Uterus (tissue), 4 donors: ENCODE data around the gene GLOD5. TPM values are rescaled to one million over a fixed set of nuclear protein-coding genes. Genes with fewer than 3 reads are reported as not detected.

ENCODE experiments used
- DNase-seq, 2 donors: peaks; one replicate each; pipeline ENCODE4 v3.0.0-alpha.2; 2019 to 2020
- H3K27ac ChIP-seq, 2 donors: fragments of 200-600 bp; sonication (generic); 1 replicate in 1 of 2; 2 replicates in 1 of 2; pipeline ENCODE4 v1.5.1; 2016 to 2018
- H3K27me3 ChIP-seq, 2 donors: fragments of 200-600 bp; sonication (generic); one replicate each; pipeline ENCODE4 v1.5.1; 2018 to 2019; ENCODE audit warnings: control low read depth in 1 of 2
- H3K36me3 ChIP-seq, 2 donors: fragments of 200-600 bp; sonication (generic); one replicate each; pipeline ENCODE4 v1.5.1; 2019; ENCODE audit warnings: control low read depth in 1 of 2
- H3K4me1 ChIP-seq, 2 donors: fragments of 200-600 bp; sonication (generic); one replicate each; pipeline ENCODE4 v1.5.1; 2018 to 2019; ENCODE audit warnings: control low read depth in 1 of 2
- H3K4me3 ChIP-seq, 2 donors: fragments of 200-600 bp; sonication (generic); 1 replicate in 1 of 2; 2 replicates in 1 of 2; pipeline ENCODE4 v1.5.1; 2018 to 2019; ENCODE audit warnings: mild to moderate bottlenecking in 1 of 2
- H3K9me3 ChIP-seq, 2 donors: fragments of 200-600 bp; sonication (generic); one replicate each; pipeline ENCODE4 v1.5.1; 2019; ENCODE audit warnings: control low read depth in 1 of 2
- CTCF ChIP-seq, 4 experiments: fragments of 200-600 bp in 2 of 4; fragments of 450-650 bp in 2 of 4; sonication (generic) in 2 of 4; IDR thresholded peaks; one replicate each; pipeline ENCODE4 v1.5.1; 2016 to 2019; ENCODE audit warnings: antibody characterized with exemption in 4 of 4, mild to moderate bottlenecking in 2 of 4, moderate library complexity in 1 of 4
- POLR2A ChIP-seq, 2 donors: fragments of 450-650 bp; IDR thresholded peaks; one replicate each; pipeline ENCODE4 v1.6.1; 2016; ENCODE audit warnings: antibody characterized with exemption in 2 of 2, mild to moderate bottlenecking in 1 of 2, moderate library complexity in 1 of 2
- intact Hi-C: fragments of 100-400 bp; cut with DNase I; formaldehyde crosslinking; loops from one replicate; pipeline ENCODE4 v1.15.1; 2023; ENCODE audit warnings: low total_unique reads
- total RNA-seq, 4 donors: library from RNA; depleted of rRNA in 3 of 4; stranded (reverse); fragments of >200 nt in 3 of 4; gene quantifications; one replicate each; pipeline versions ENCODE4 v1.1.0 to v1.2.4, GENCODE V29; 2014 to 2023
- donor health status: DM: yes; HTN: yes; CAD: no.

The GLOD5 gene
- total RNA-seq, 4 donors from 2014 or later = not detected

GRCh38 chrX:48715876-48716502 lies 45.6 kb upstream of the GLOD5 start:
- DNase-seq = no peak
- no peaks in the 10 kb centered on the region for H3K36me3 ChIP-seq
- H3K4me1 ChIP-seq = no peaks in the 10 kb centered on the region
- H3K4me3 ChIP-seq = no peak overlapping the region
- intact Hi-C loops = no loop called here
- H3K27me3 ChIP-seq = no peaks in the 10 kb centered on the region
- H3K27ac ChIP-seq = no peak overlapping the region
- no peaks in the 10 kb centered on the region for H3K9me3 ChIP-seq
- TF ChIP-seq CTCF (IDR thresholded peaks at IDR 0.05) = no peak
- TF ChIP-seq POLR2A (IDR thresholded peaks at IDR 0.05) = no peak

GRCh38 chrX:48719958-48720357 lies 41.6 kb upstream of the GLOD5 start:
- Histone ChIP-seq H3K4me3 (no peak overlapping the region), H3K4me1 (no peaks in the 10 kb centered on the region), H3K9me3 (no peaks in the 10 kb centered on the region), H3K27me3 (no peaks in the 10 kb centered on the region), H3K27ac (no peak overlapping the region), H3K36me3 (no peaks in the 10 kb centered on the region)
- TF ChIP-seq CTCF (IDR thresholded peaks at IDR 0.05) = no peak
- TF ChIP-seq POLR2A (IDR thresholded peaks at IDR 0.05) = no peak
- DNase-seq = no peak
- intact Hi-C loops = no loop called here

GRCh38 chrX:48720577-48721250 lies 40.8 kb upstream of the GLOD5 start:
- Histone ChIP-seq H3K27ac (no peak overlapping the region), H3K27me3 (no peaks in the 10 kb centered on the region), H3K4me1 (no peaks in the 10 kb centered on the region), H3K36me3 (no peaks in the 10 kb centered on the region), H3K9me3 (no peaks in the 10 kb centered on the region), H3K4me3 (no peak overlapping the region)
- TF ChIP-seq POLR2A (IDR thresholded peaks at IDR 0.05) (no peak), CTCF (IDR thresholded peaks at IDR 0.05) (no peak)
- intact Hi-C loops = no loop called here
- DNase-seq = no peak

- DNase-seq = no peak
- TF ChIP-seq POLR2A (IDR thresholded peaks at IDR 0.05) = no peak
- no peak for TF ChIP-seq CTCF (IDR thresholded peaks at IDR 0.05)
- H3K36me3 ChIP-seq = no peaks in the 10 kb centered on the region
- intact Hi-C loops = no loop called here
- H3K9me3 ChIP-seq = no peaks in the 10 kb centered on the region
- no peaks in the 10 kb centered on the region for H3K4me1 ChIP-seq
- H3K4me3 ChIP-seq = no peak overlapping the region
- H3K27ac ChIP-seq = no peak overlapping the region
- H3K27me3 ChIP-seq = no peaks in the 10 kb centered on the region
Measured at GRCh38 chrX:48721916-48722315, 39.6 kb upstream of the GLOD5 start.

GRCh38 chrX:48726596-48726995 lies 35.0 kb upstream of the GLOD5 start:
- no peaks in the 10 kb centered on the region for H3K9me3 ChIP-seq
- DNase-seq = no peak
- H3K27me3 ChIP-seq = no peaks in the 10 kb centered on the region
- no peak overlapping the region for H3K27ac ChIP-seq
- intact Hi-C loops = no loop called here
- no peaks in the 10 kb centered on the region for H3K36me3 ChIP-seq
- no peak for TF ChIP-seq POLR2A (IDR thresholded peaks at IDR 0.05)
- TF ChIP-seq CTCF (IDR thresholded peaks at IDR 0.05) = no peak
- H3K4me1 ChIP-seq = no peaks in the 10 kb centered on the region
- H3K4me3 ChIP-seq = no peak overlapping the region
